ENCODE results near the gene CCDC33.

The CCDC33 gene

DNA sequence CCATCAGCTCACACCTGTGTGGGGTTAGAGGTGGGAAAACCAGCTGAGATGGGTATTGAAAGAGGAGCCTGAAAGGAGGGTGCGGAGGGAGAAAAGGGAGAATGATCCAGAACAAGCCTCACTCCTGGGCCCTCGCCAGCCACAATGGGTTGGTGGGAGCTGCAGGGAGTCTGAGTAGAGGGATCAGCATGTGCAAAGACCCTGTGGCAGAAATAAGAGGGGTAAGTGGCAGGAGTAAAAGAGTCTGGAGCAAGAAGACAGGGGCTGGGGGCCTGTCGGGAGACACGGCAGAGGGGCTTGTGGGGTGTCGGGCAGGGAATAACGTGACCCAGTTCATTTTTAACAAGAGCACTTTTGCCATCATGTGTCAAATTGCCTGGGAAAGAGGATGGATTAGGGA is 34.0 kb downstream of the CCDC33 start:
- Histone ChIP-seq H3K4me3 (ENCODE audit: low read depth, low read length) (no peak overlapping the region), H3K23ac (ENCODE audit: low read length) (no peak overlapping the region), H2BK12ac (ENCODE audit: low read length) (no peak overlapping the region), H2BK5ac (ENCODE audit: low read depth, low read length, poor library complexity) (no peak overlapping the region), H3K79me1 (ENCODE audit: low read length) (no peaks in the 10 kb centered on the region), H3K27ac (ENCODE audit: low read depth, low read length) (no peak overlapping the region), H3K9ac (ENCODE audit: low read length) (no peak overlapping the region), H3K36me3 (ENCODE audit: control insufficient read depth in 1 of 2, insufficient read depth in 2 of 2, low read length in 2 of 2) (no peaks in the 10 kb centered on the region), H4K12ac (ENCODE audit: low read depth, low read length) (no peak overlapping the region), H2AK5ac (ENCODE audit: low read length) (no peak overlapping the region), H3K18ac (ENCODE audit: low read length) (no peak overlapping the region), H3K27me3 (ENCODE audit: insufficient read depth, low read length) (no peaks in the 10 kb centered on the region), H2BK120ac (ENCODE audit: insufficient read depth, low read length, poor library complexity) (no peak overlapping the region), H3K4me1 (ENCODE audit: control insufficient read depth in 1 of 2, insufficient read depth in 2 of 2, low read length in 2 of 2) (no peaks in the 10 kb centered on the region), H3K14ac (ENCODE audit: low read length) (no peak overlapping the region), H4K91ac (ENCODE audit: low read depth, low read length) (no peak overlapping the region), H4K8ac (ENCODE audit: low read depth, low read length) (no peak overlapping the region), H3K4ac (ENCODE audit: low read depth, low read length) (no peak overlapping the region), H3K9me3 (ENCODE audit: insufficient read depth, low read depth, low read length) (peaks cover 3% of the 10 kb centered on the region), H2AFZ (ENCODE audit: insufficient read depth, low read length, poor library complexity) (no peak overlapping the region), H3K4me2 (ENCODE audit: low read length) (no peak overlapping the region), H3K79me2 (ENCODE audit: control insufficient read depth, insufficient read depth, low read length, poor library complexity) (no peaks in the 10 kb centered on the region)
- WGBS (ENCODE audit: extremely low coverage, insufficient coverage, insufficient read length): no CpG with 5 or more reads among the region's 6 CpGs
- no peak for DNase-seq

- Histone ChIP-seq H3K27ac (ENCODE audit: low read depth, low read length) (no peak overlapping the region), H3K18ac (ENCODE audit: low read length) (no peak overlapping the region), H3K4me2 (ENCODE audit: low read length) (no peak overlapping the region), H4K8ac (ENCODE audit: low read depth, low read length) (no peak overlapping the region), H3K23ac (ENCODE audit: low read length) (no peak overlapping the region), H3K9me3 (ENCODE audit: insufficient read depth, low read depth, low read length) (peaks cover 3% of the 10 kb centered on the region), H3K4ac (ENCODE audit: low read depth, low read length) (no peak overlapping the region), H3K14ac (ENCODE audit: low read length) (no peak overlapping the region), H2AFZ (ENCODE audit: insufficient read depth, low read length, poor library complexity) (no peak overlapping the region), H2BK12ac (ENCODE audit: low read length) (no peak overlapping the region), H4K91ac (ENCODE audit: low read depth, low read length) (no peak overlapping the region), H2AK5ac (ENCODE audit: low read length) (no peak overlapping the region), H3K27me3 (ENCODE audit: insufficient read depth, low read length) (no peaks in the 10 kb centered on the region), H2BK5ac (ENCODE audit: low read depth, low read length, poor library complexity) (no peak overlapping the region), H3K9ac (ENCODE audit: low read length) (no peak overlapping the region), H3K79me1 (ENCODE audit: low read length) (no peaks in the 10 kb centered on the region), H2BK120ac (ENCODE audit: insufficient read depth, low read length, poor library complexity) (no peak overlapping the region), H3K79me2 (ENCODE audit: control insufficient read depth, insufficient read depth, low read length, poor library complexity) (no peaks in the 10 kb centered on the region), H3K4me3 (ENCODE audit: low read depth, low read length) (no peak overlapping the region), H3K36me3 (ENCODE audit: control insufficient read depth in 1 of 2, insufficient read depth in 2 of 2, low read length in 2 of 2) (no peaks in the 10 kb centered on the region), H3K4me1 (ENCODE audit: control insufficient read depth in 1 of 2, insufficient read depth in 2 of 2, low read length in 2 of 2) (no peaks in the 10 kb centered on the region), H4K12ac (ENCODE audit: low read depth, low read length) (no peak overlapping the region)
- no peak for DNase-seq
- no CpG with 5 or more reads among the region's 14 CpGs for WGBS (ENCODE audit: extremely low coverage, insufficient coverage, insufficient read length)
Observed at GRCh38 chr15:74270854-74271520, 34.9 kb downstream of the CCDC33 start.

DNA sequence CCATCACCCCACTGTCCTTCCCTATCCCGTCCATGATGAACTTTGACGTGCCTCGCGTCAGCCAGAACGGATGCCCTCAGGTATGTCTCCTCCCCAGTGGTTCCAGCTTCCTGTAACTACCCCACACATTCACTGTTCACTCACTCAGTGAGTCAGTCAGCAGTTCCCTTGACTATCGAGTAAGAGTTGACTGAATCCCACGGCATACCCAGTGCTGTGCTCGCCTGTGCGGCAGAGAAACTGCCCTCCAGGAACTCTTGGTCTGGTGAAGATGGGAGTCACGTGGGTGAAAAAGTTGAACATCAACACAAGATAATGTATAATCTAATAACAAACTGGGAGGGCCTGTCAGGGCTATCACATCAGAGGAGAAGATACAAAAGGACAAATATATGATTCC is 36.7 kb downstream of the CCDC33 start:
- Histone ChIP-seq H3K79me1 (ENCODE audit: low read length) (no peaks in the 10 kb centered on the region), H2BK12ac (ENCODE audit: low read length) (no peak overlapping the region), H3K18ac (ENCODE audit: low read length) (no peak overlapping the region), H3K27ac (ENCODE audit: low read depth, low read length) (no peak overlapping the region), H3K4me3 (ENCODE audit: low read depth, low read length) (no peak overlapping the region), H4K12ac (ENCODE audit: low read depth, low read length) (no peak overlapping the region), H3K4me1 (ENCODE audit: control insufficient read depth in 1 of 2, insufficient read depth in 2 of 2, low read length in 2 of 2) (no peaks in the 10 kb centered on the region), H3K79me2 (ENCODE audit: control insufficient read depth, insufficient read depth, low read length, poor library complexity) (no peaks in the 10 kb centered on the region), H3K4ac (ENCODE audit: low read depth, low read length) (no peak overlapping the region), H3K23ac (ENCODE audit: low read length) (no peak overlapping the region), H3K27me3 (ENCODE audit: insufficient read depth, low read length) (no peaks in the 10 kb centered on the region), H2BK5ac (ENCODE audit: low read depth, low read length, poor library complexity) (no peak overlapping the region), H3K4me2 (ENCODE audit: low read length) (no peak overlapping the region), H2AFZ (ENCODE audit: insufficient read depth, low read length, poor library complexity) (no peak overlapping the region), H2BK120ac (ENCODE audit: insufficient read depth, low read length, poor library complexity) (no peak overlapping the region), H3K9ac (ENCODE audit: low read length) (no peak overlapping the region), H4K8ac (ENCODE audit: low read depth, low read length) (no peak overlapping the region), H3K36me3 (ENCODE audit: control insufficient read depth in 1 of 2, insufficient read depth in 2 of 2, low read length in 2 of 2) (no peaks in the 10 kb centered on the region), H3K9me3 (ENCODE audit: insufficient read depth, low read depth, low read length) (peaks cover 6% of the 10 kb centered on the region), H2AK5ac (ENCODE audit: low read length) (no peak overlapping the region), H4K91ac (ENCODE audit: low read depth, low read length) (no peak overlapping the region), H3K14ac (ENCODE audit: low read length) (no peak overlapping the region)
- no peak for DNase-seq
- no CpG with 5 or more reads among the region's 10 CpGs for WGBS (ENCODE audit: extremely low coverage, insufficient coverage, insufficient read length)

GRCh38 chr15:74274470-74275038 is 38.4 kb downstream of the CCDC33 start:
- no peak for DNase-seq
- Histone ChIP-seq H2AFZ (ENCODE audit: insufficient read depth, low read length, poor library complexity) (no peak overlapping the region), H3K14ac (ENCODE audit: low read length) (no peak overlapping the region), H3K4ac (ENCODE audit: low read depth, low read length) (no peak overlapping the region), H2AK5ac (ENCODE audit: low read length) (no peak overlapping the region), H3K4me3 (ENCODE audit: low read depth, low read length) (no peak overlapping the region), H3K18ac (ENCODE audit: low read length) (no peak overlapping the region), H2BK12ac (ENCODE audit: low read length) (no peak overlapping the region), H3K27ac (ENCODE audit: low read depth, low read length) (no peak overlapping the region), H2BK5ac (ENCODE audit: low read depth, low read length, poor library complexity) (no peak overlapping the region), H3K23ac (ENCODE audit: low read length) (no peak overlapping the region), H3K79me1 (ENCODE audit: low read length) (no peaks in the 10 kb centered on the region), H3K4me1 (ENCODE audit: control insufficient read depth in 1 of 2, insufficient read depth in 2 of 2, low read length in 2 of 2) (no peaks in the 10 kb centered on the region), H3K4me2 (ENCODE audit: low read length) (no peak overlapping the region), H3K27me3 (ENCODE audit: insufficient read depth, low read length) (no peaks in the 10 kb centered on the region), H3K9me3 (ENCODE audit: insufficient read depth, low read depth, low read length) (peaks cover 6% of the 10 kb centered on the region), H3K79me2 (ENCODE audit: control insufficient read depth, insufficient read depth, low read length, poor library complexity) (no peaks in the 10 kb centered on the region), H3K36me3 (ENCODE audit: control insufficient read depth in 1 of 2, insufficient read depth in 2 of 2, low read length in 2 of 2) (no peaks in the 10 kb centered on the region), H3K9ac (ENCODE audit: low read length) (no peak overlapping the region), H4K8ac (ENCODE audit: low read depth, low read length) (no peak overlapping the region), H2BK120ac (ENCODE audit: insufficient read depth, low read length, poor library complexity) (no peak overlapping the region), H4K91ac (ENCODE audit: low read depth, low read length) (no peak overlapping the region), H4K12ac (ENCODE audit: low read depth, low read length) (no peak overlapping the region)
- WGBS (ENCODE audit: extremely low coverage, insufficient coverage, insufficient read length): no CpG with 5 or more reads among the region's 3 CpGs
